Astrocyte (in vitro differentiated cells and primary cell): ENCODE data around the gene BYSL.

Source experiments
- EZH2 ChIP-seq: IDR thresholded peaks from 2 replicates; pipeline ENCODE4 v1.6.1; 2012; ENCODE audit warnings: mild to moderate bottlenecking, low read length, inconsistent platforms; ENCODE audit not compliant: insufficient read depth
- TF ChIP-seq, protein P1 (sequence below): IDR thresholded peaks from 2 replicates; pipeline ENCODE4 v1.5.1; 2011; ENCODE audit warnings: low read depth, mild to moderate bottlenecking, inconsistent platforms, low read length, moderate library complexity; ENCODE audit not compliant: insufficient read depth

DNA sequence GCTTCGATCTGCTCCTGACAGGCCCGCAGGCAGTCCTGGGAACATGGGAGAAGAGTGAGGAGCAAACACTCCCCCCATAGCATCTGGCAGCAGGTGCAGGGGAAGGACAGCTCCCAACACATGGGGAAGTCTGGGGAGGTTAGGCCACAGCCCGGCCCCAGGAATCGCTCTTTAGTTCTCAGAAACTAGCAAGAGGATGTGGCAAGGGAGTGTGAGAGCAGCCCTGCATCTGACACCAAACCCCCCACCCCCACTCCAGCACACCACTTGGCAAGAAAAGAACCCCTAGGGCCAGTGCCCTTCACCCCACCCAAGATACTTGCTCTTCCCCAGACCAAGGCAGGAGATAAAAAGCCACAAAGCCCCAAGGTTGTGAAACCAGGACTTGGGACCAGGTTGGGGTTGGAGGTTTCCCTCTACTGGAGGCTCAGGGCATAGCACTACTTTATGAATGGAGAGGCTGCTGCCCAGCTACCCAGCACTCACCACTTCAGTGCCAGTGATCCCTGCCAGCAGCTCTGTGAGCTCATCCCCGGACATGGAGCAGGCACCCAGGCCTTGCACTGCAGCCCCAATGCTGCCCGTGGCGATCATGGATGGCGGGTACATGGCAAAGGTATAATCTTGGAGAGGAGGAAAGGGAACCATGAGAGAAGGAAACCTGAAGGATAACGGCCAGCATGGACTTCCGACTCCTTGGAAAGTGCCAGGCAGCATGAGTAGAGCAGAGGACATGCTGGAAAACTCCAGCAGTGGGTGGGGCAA, 15.0 kb downstream of the BYSL start:
- TF ChIP-seq, protein P1, sequence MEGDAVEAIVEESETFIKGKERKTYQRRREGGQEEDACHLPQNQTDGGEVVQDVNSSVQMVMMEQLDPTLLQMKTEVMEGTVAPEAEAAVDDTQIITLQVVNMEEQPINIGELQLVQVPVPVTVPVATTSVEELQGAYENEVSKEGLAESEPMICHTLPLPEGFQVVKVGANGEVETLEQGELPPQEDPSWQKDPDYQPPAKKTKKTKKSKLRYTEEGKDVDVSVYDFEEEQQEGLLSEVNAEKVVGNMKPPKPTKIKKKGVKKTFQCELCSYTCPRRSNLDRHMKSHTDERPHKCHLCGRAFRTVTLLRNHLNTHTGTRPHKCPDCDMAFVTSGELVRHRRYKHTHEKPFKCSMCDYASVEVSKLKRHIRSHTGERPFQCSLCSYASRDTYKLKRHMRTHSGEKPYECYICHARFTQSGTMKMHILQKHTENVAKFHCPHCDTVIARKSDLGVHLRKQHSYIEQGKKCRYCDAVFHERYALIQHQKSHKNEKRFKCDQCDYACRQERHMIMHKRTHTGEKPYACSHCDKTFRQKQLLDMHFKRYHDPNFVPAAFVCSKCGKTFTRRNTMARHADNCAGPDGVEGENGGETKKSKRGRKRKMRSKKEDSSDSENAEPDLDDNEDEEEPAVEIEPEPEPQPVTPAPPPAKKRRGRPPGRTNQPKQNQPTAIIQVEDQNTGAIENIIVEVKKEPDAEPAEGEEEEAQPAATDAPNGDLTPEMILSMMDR = peak; percentile 81
- no peak for TF ChIP-seq EZH2
